ENCODE measurements around the gene DLEC1.

DNA sequence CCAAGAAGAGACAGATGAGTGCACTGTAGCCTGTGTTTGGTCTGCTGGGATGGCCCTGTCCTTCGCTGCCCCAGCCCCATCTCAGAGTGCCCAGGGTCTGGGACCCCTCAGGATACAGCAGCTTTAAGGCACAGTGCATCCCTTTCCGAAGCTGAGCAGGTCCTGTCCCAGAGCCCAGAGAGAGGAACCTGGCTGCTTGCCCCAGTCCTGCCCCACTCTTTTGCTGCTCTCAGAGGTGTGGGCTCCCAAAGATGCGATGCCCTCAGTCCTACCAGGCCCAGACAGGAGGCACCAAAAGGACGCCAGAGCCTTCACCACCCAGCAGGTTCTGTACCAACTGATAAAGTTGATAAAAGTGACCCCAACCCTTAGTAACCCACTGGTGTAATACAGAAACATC is 17.8 kb upstream of the DLEC1 start:
- TF ChIP-seq EP300 (IDR thresholded peaks at IDR 0.05) (no peak), POLR2AphosphoS5 (IDR thresholded peaks at IDR 0.05) (no peak), POLR2A (IDR thresholded peaks at IDR 0.05) (no peak)
- TF ChIP-seq, protein P1, sequence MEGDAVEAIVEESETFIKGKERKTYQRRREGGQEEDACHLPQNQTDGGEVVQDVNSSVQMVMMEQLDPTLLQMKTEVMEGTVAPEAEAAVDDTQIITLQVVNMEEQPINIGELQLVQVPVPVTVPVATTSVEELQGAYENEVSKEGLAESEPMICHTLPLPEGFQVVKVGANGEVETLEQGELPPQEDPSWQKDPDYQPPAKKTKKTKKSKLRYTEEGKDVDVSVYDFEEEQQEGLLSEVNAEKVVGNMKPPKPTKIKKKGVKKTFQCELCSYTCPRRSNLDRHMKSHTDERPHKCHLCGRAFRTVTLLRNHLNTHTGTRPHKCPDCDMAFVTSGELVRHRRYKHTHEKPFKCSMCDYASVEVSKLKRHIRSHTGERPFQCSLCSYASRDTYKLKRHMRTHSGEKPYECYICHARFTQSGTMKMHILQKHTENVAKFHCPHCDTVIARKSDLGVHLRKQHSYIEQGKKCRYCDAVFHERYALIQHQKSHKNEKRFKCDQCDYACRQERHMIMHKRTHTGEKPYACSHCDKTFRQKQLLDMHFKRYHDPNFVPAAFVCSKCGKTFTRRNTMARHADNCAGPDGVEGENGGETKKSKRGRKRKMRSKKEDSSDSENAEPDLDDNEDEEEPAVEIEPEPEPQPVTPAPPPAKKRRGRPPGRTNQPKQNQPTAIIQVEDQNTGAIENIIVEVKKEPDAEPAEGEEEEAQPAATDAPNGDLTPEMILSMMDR (IDR thresholded peaks at IDR 0.05), result no peak

All from gastroesophageal sphincter (tissue), 3 donors.